ENCODE measurements around the gene SLC29A3.
A peak's percentile ranks its signal among the peaks of the same experiment; 100 is the strongest.
"Not testable (repeated sequence)": the region's sequence is repeated elsewhere in the genome, so short reads cannot be mapped to it uniquely, and the experiment has no call there.

The SLC29A3 gene

GRCh38 chr10:71353639-71354038 is 34.6 kb downstream of the SLC29A3 start:
- in situ Hi-C loops (cut with MboI; ENCODE audit: low pct_unique_long_range_greater_than_20kb, low sequenced_read_pairs, unreplicated experiment): no loop called here
- no peak for TF ChIP-seq CTCF (IDR thresholded peaks at IDR 0.05; ENCODE audit: extremely low read depth, insufficient read depth, missing control alignments)
- no peak for DNase-seq (ENCODE audit: low spot score)

GRCh38 chr10:71354776-71355175 is 35.7 kb downstream of the SLC29A3 start:
- no peak for TF ChIP-seq CTCF (IDR thresholded peaks at IDR 0.05; ENCODE audit: extremely low read depth, insufficient read depth, missing control alignments)
- no peak for DNase-seq (ENCODE audit: low spot score)
- in situ Hi-C loops (cut with MboI; ENCODE audit: low pct_unique_long_range_greater_than_20kb, low sequenced_read_pairs, unreplicated experiment): no loop called here

- no peak for TF ChIP-seq CTCF (IDR thresholded peaks at IDR 0.05; ENCODE audit: extremely low read depth, insufficient read depth, missing control alignments)
- no peak for DNase-seq (ENCODE audit: low spot score)
Measured at GRCh38 chr10:71355886-71356285, 36.8 kb downstream of the SLC29A3 start.

GRCh38 chr10:71357792-71358265 is 38.8 kb downstream of the SLC29A3 start:
- TF ChIP-seq CTCF (IDR thresholded peaks at IDR 0.05; ENCODE audit: extremely low read depth, insufficient read depth, missing control alignments): no peak
- in situ Hi-C loops (cut with MboI; ENCODE audit: low pct_unique_long_range_greater_than_20kb, low sequenced_read_pairs, unreplicated experiment): no loop called here
- DNase-seq (ENCODE audit: low spot score): no peak

More at GRCh38 chr10:71355886-71356285, 36.8 kb downstream of the SLC29A3 start:
- in situ Hi-C loops (cut with MboI; ENCODE audit: low pct_unique_long_range_greater_than_20kb, low sequenced_read_pairs, unreplicated experiment): no loop called here

- TF ChIP-seq CTCF (IDR thresholded peaks at IDR 0.05; ENCODE audit: extremely low read depth, insufficient read depth, missing control alignments): no peak
- in situ Hi-C loops (cut with MboI; ENCODE audit: low pct_unique_long_range_greater_than_20kb, low sequenced_read_pairs, unreplicated experiment): no loop called here
- DNase-seq (ENCODE audit: low spot score): no peak
Measured at GRCh38 chr10:71358277-71358676, 39.2 kb downstream of the SLC29A3 start.

- in situ Hi-C loops (cut with MboI; ENCODE audit: low pct_unique_long_range_greater_than_20kb, low sequenced_read_pairs, unreplicated experiment); DNase-seq (ENCODE audit: low spot score): not testable (repeated sequence)
Measured at GRCh38 chr10:71358906-71359305, 39.8 kb downstream of the SLC29A3 start.

- TF ChIP-seq CTCF (IDR thresholded peaks at IDR 0.05; ENCODE audit: extremely low read depth, insufficient read depth, missing control alignments): no peak
- in situ Hi-C loops (cut with MboI; ENCODE audit: low pct_unique_long_range_greater_than_20kb, low sequenced_read_pairs, unreplicated experiment): no loop called here
- DNase-seq (ENCODE audit: low spot score): peak; percentile 69
Measured at GRCh38 chr10:71359364-71360046, 40.4 kb downstream of the SLC29A3 start.

Data from GM13977 (cell line).